NK-92 (cell line): ENCODE results near the gene MXD4.
"Not testable (repeated sequence)": the region's sequence is repeated elsewhere in the genome, so short reads cannot be mapped to it uniquely, and the experiment has no call there.

Source experiments
- DNase-seq: peaks from one replicate; lab custom pipeline; 2025; ENCODE audit not compliant: unreplicated experiment; lab: John Stamatoyannopoulos, UW

The MXD4 gene

GRCh38 chr4:2226261-2226660 is 35.6 kb downstream of the MXD4 start:
- no peak for DNase-seq

DNA sequence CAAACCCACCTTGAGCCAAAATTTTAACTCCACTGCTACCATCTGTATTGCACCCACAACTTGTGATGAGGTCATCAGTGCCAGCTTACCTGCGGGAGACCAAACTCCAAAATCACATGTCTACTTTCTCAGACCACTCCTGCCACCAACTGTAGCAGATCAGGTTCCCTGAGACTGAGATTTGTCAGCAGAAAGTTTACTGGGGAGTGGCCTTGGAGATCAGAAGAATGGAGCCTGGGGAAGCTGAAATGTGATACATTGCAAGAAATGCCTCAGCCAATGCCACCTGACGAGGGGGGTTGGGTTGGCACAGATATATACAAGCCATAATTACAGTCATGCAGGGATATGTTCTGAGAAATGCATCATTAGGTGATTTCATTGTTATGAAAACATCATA is 39.1 kb downstream of the MXD4 start:
- DNase-seq, result no peak

DNA sequence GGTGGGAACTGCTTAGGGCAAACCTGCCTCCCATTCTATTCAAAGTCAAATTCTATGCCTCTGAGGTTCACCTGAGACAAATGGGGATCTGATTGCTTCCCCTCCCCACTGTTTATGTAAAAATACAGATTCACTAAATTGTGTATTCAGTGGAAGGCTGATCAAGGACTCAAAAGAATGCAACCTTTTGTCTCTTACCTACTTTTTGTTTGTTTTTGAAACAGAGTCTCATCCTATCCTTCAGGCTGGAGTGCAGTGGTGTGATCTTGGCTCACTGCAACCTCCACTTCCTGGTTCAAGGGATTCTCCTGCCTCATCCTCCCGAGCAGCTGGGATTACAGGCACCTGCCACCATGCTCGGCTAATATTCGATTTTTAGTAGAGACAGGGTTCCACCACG is 40.5 kb downstream of the MXD4 start:
- not testable (repeated sequence) for DNase-seq

DNA sequence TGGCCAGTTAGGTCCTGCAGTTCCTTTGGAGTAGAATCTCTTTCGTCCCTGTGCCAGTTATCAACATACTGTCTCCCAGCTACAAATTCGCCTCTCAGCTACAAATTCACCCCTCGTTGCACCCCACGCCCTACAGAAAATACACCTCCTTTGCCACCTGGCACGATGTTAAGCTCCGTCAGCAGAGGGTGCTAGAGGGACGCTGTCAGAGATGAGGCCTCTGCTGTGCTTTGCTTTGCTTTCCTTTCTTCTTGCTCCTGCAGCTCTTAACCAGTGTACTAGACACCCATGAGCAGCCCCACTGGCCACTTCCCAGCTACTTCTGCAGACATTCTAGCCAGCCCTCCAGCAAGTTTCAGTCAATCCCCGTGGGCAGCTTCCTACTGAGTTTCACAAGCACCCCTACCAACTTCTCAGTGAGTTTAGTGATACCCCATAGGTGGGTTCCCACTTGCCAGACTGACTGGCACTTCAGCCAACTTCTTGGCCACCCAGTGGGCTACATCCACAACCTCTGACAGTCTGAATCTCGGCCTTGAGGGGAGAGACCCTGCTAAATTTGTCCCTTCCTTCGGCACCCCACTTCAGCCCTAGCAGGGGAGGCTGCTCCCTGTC is 41.8 kb downstream of the MXD4 start:
- no peak for DNase-seq

- no peak for DNase-seq
These were observed 42.6 kb downstream of the MXD4 start for GRCh38 chr4:2219233-2219760.

- no peak for DNase-seq
These were observed 43.5 kb downstream of the MXD4 start for GRCh38 chr4:2218436-2218835.

- DNase-seq, result no peak
These were observed 44.2 kb downstream of the MXD4 start for GRCh38 chr4:2217726-2218125.

GRCh38 chr4:2212831-2213230 is 49.1 kb downstream of the MXD4 start:
- no peak for DNase-seq

DNA sequence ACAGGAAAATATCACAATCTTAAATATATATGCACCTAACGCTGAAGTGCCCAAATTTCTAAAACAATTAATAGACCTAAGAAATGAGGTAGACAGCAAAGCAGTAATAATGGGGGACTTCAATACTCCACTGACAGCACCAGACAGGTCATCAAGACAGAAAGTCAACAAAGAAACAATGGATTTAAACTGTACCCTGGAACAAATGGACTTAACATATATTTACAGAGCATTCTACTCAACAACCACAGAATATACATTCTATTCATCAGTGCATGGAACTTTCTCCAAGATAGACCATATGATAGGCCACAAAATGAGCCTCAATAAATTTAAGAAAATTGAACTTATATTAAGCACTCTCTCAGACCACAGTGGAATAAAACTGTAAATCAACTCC is 59.1 kb downstream of the MXD4 start:
- not testable (repeated sequence) for DNase-seq
